Glomerular endothelial cell (primary cell): ENCODE data around the gene PLD5. TPM values are rescaled to one million over a fixed set of nuclear protein-coding genes. Genes with fewer than 3 reads are reported as not detected.
"Not testable (repeated sequence)": the region's sequence is repeated elsewhere in the genome, so short reads cannot be mapped to it uniquely, and the experiment has no call there.

Experiments
- DNase-seq: peaks from one replicate; pipeline ENCODE4 v3.0.0-alpha.2; 2011; ENCODE audit warnings: low read depth, low spot score; ENCODE audit errors: extremely low read depth
- total RNA-seq: library from RNA; depleted of rRNA; stranded (reverse); fragments of >200 nt; gene quantifications from 2 replicates; pipeline ENCODE4 v1.2.3, GENCODE V29; 2015

The PLD5 gene
- total RNA-seq, 1 donor from 2014 or later = 0.29 TPM

GRCh38 chr1:242214455-242214854 lies 310.0 kb downstream of the PLD5 start:
- not testable (repeated sequence) for DNase-seq

GRCh38 chr1:242212961-242213360 lies 311.5 kb downstream of the PLD5 start:
- DNase-seq = not testable (repeated sequence)

GRCh38 chr1:242212401-242212800 lies 312.1 kb downstream of the PLD5 start:
- DNase-seq = no peak

- DNase-seq = no peak
Observed at GRCh38 chr1:242211254-242212022, 313.1 kb downstream of the PLD5 start.

- not testable (repeated sequence) for DNase-seq
Observed at GRCh38 chr1:242210316-242210715, 314.2 kb downstream of the PLD5 start.

- DNase-seq = no peak
Observed at GRCh38 chr1:242209063-242209462, 315.4 kb downstream of the PLD5 start.

- DNase-seq = no peak
Observed at GRCh38 chr1:242208021-242208420, 316.5 kb downstream of the PLD5 start.

- no peak for DNase-seq
Observed at GRCh38 chr1:242206994-242207393, 317.5 kb downstream of the PLD5 start.

GRCh38 chr1:242205622-242206489 lies 318.6 kb downstream of the PLD5 start:
- no peak for DNase-seq

GRCh38 chr1:242203262-242203661 lies 321.2 kb downstream of the PLD5 start:
- DNase-seq = no peak

GRCh38 chr1:242201090-242201489 lies 323.4 kb downstream of the PLD5 start:
- DNase-seq = no peak

GRCh38 chr1:242199776-242200458 lies 324.6 kb downstream of the PLD5 start:
- no peak for DNase-seq

GRCh38 chr1:242197907-242198820 lies 326.3 kb downstream of the PLD5 start:
- DNase-seq = no peak

- no peak for DNase-seq
Observed at GRCh38 chr1:242196914-242197313, 327.6 kb downstream of the PLD5 start.

- no peak for DNase-seq
Observed at GRCh38 chr1:242196101-242196500, 328.4 kb downstream of the PLD5 start.

GRCh38 chr1:242189591-242189990 lies 334.9 kb downstream of the PLD5 start:
- DNase-seq = no peak

- no peak for DNase-seq
Observed at GRCh38 chr1:242187816-242188215, 336.7 kb downstream of the PLD5 start.

- no peak for DNase-seq
Observed at GRCh38 chr1:242187171-242187570, 337.3 kb downstream of the PLD5 start.

- DNase-seq = no peak
Observed at GRCh38 chr1:242185731-242186130, 338.8 kb downstream of the PLD5 start.

- no peak for DNase-seq
Observed at GRCh38 chr1:242184955-242185354, 339.5 kb downstream of the PLD5 start.
